Activated T-helper 1 cell treated with anti-CD3 and anti-CD28 coated beads, Interleukin-12 subunit alpha, Interleukin-12 subunit beta, Interleukin-2, Interleukin-4 antibody, amounts not matched to agents 30 ng/mL and 10 ng/mL and 1 ng/mL, durations not matched to agents 14 hours and 24 hours and 36 hours (primary cell): ENCODE results near the gene RNF20. TPM values are rescaled to one million over a fixed set of nuclear protein-coding genes. Genes with fewer than 3 reads are reported as not detected.
"Not testable (repeated sequence)": the region's sequence is repeated elsewhere in the genome, so short reads cannot be mapped to it uniquely, and the experiment has no call there.

Experiments used
- DNase-seq: peaks from one replicate; pipeline ENCODE4 v3.0.0; 2021; ENCODE audit warnings: low spot score
- H3K27ac Mint-ChIP-seq: one replicate; pipeline ENCODE4 v1.8.0; 2021; ENCODE audit warnings: mild to moderate bottlenecking, mixed read lengths
- H3K27me3 Mint-ChIP-seq: one replicate; pipeline ENCODE4 v1.8.0; 2022; ENCODE audit warnings: mild to moderate bottlenecking, moderate library complexity, mixed read lengths; ENCODE audit not compliant: insufficient read depth
- H3K36me3 Mint-ChIP-seq: one replicate; pipeline ENCODE4 v1.8.0; 2021; ENCODE audit warnings: low read depth, mixed read lengths
- H3K4me1 Mint-ChIP-seq: one replicate; pipeline ENCODE4 v1.8.0; 2021; ENCODE audit warnings: low read depth, mixed read lengths
- H3K4me3 Mint-ChIP-seq: one replicate; pipeline ENCODE4 v1.8.0; 2021; ENCODE audit warnings: mild to moderate bottlenecking, moderate library complexity, mixed read lengths
- H3K9me3 Mint-ChIP-seq: one replicate; pipeline ENCODE4 v1.8.0; 2021; ENCODE audit warnings: mixed read lengths
- intact Hi-C: fragments of 100-400 bp; cut with micrococcal nuclease; formaldehyde crosslinking; loops from one replicate; pipeline ENCODE4 v1.15.1; 2024
- total RNA-seq: library from RNA; stranded (reverse); gene quantifications from 2 replicates; pipeline ENCODE4 v1.2.3, GENCODE V29; 2022

Gene RNF20
- total RNA-seq, 1 donor from 2014 or later, result 45.9 TPM

DNA sequence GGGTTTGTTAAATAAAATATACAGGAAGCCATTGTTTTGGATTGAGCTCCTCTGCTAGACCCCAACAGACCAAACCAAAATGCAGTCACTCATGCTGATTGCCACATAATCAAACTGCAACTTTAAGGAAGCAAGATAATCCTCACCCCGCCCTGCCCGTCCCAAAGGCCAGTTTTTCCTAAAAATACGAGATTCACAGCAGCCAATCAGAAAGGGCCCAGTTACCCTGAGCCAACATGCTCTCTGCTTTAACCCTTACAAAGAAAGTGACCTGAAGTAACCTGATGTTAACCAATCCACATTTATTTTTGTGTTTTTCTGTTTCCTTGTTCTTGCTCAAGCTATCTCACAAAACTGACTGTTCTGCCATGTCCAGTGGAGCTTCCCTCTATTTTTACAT, 21.5 kb upstream of the RNF20 start:
- no peak for DNase-seq
- intact Hi-C loops, result no loop called here
- H3K4me1 Mint-ChIP-seq, result no peaks in the 10 kb centered on the region

DNA sequence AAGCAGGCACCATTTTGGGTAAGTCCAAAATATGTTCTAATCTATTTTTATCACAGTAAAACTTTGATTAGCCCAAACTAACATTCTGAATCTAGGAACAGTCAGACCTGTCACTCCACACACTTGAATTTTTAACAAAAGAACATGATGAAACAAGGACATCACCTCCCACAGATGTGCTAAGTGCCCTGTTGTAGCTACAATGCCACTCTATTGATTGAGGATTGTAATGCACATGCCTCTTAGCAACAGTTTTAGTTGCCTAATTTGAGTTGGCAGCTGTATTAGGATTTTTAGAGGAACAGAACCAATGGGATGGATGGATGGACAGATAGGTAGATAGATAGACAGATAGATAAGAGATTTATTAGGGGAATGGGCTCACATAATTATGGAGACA, 20.3 kb upstream of the RNF20 start:
- H3K4me3 Mint-ChIP-seq, result no peak overlapping the region
- no peaks in the 10 kb centered on the region for H3K36me3 Mint-ChIP-seq
- peaks cover 6% of the 10 kb centered on the region for H3K27me3 Mint-ChIP-seq
- H3K9me3 Mint-ChIP-seq, result no peaks in the 10 kb centered on the region
- intact Hi-C loops, result no loop called here
- no peak overlapping the region for H3K27ac Mint-ChIP-seq
- H3K4me1 Mint-ChIP-seq, result no peaks in the 10 kb centered on the region
- no peak for DNase-seq

More for the DNA sequence above, 21.5 kb upstream of the RNF20 start:
- H3K27me3 Mint-ChIP-seq, result peaks cover 6% of the 10 kb centered on the region
- no peak overlapping the region for H3K4me3 Mint-ChIP-seq
- no peaks in the 10 kb centered on the region for H3K9me3 Mint-ChIP-seq
- no peaks in the 10 kb centered on the region for H3K36me3 Mint-ChIP-seq
- H3K27ac Mint-ChIP-seq, result no peak overlapping the region

DNA sequence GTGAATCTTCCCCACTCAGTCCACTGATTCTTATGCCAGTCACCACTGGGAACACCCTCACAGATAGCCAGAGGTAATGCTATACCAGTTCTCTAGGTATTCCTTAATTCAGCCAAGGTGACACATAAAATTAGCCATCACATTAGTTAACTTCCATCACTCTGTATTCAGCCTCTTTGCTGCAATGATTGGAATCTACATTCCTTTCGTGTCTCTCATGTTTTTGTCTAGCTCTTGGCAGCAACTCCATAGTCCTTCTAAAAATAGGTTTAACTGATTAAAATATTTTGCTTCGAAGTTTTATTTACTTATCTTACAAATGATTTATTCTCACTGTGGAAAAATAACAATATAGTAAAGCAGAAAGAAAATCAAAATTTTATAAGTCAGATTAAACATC, 19.6 kb upstream of the RNF20 start:
- no peak for DNase-seq
- no peaks in the 10 kb centered on the region for H3K4me1 Mint-ChIP-seq
- intact Hi-C loops, result no loop called here
- no peaks in the 10 kb centered on the region for H3K9me3 Mint-ChIP-seq
- H3K36me3 Mint-ChIP-seq, result no peaks in the 10 kb centered on the region
- no peak overlapping the region for H3K27ac Mint-ChIP-seq
- no peak overlapping the region for H3K4me3 Mint-ChIP-seq
- H3K27me3 Mint-ChIP-seq, result peaks cover 6% of the 10 kb centered on the region

DNA sequence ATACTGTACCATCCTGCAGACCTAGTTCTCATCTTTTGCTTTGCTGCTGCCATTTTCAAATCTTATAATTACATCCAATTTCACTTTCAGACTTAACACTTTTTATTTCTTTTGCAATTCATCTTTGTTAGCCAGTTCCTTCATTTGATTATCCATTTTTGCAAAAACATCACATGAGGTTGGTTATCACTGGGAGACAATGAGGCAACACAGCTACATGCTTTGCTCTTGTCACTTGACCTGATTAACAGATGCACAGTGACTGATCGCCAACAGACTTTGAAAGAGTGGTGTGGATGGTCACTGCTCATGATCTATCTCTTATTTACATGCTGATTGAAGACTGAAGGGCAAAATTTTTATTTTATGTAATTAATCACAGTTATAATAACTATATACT, 17.0 kb upstream of the RNF20 start:
- Mint-ChIP-seq H3K36me3 (no peaks in the 10 kb centered on the region), H3K4me3 (no peak overlapping the region), H3K4me1 (peaks cover 6% of the 10 kb centered on the region), H3K27ac (no peak overlapping the region), H3K9me3 (no peaks in the 10 kb centered on the region), H3K27me3 (peaks cover 8% of the 10 kb centered on the region)
- intact Hi-C loops, result no loop called here
- DNase-seq, result no peak

DNA sequence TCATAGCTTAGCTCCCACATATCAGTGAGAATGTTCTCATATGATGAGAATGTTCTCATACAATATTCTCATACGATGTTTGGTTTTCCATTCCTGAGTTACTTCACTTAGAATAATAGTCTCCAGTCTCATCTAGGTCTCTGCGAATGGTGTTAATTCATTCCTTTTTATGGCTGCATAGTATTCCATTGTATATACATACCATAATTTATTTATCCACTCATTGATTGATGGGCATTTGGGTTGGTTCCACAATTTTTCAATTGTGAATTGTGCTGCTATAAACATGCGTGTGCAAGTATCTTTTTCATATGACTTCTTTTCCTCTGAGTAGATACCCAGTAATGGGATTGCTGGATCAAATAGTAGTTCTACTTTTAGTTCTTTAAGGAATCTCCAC, 15.2 kb upstream of the RNF20 start:
- H3K36me3 Mint-ChIP-seq, H3K27ac Mint-ChIP-seq, DNase-seq, H3K4me3 Mint-ChIP-seq, H3K4me1 Mint-ChIP-seq, H3K9me3 Mint-ChIP-seq, intact Hi-C loops: not testable (repeated sequence)
- H3K27me3 Mint-ChIP-seq, result peaks cover 20% of the 10 kb centered on the region

DNA sequence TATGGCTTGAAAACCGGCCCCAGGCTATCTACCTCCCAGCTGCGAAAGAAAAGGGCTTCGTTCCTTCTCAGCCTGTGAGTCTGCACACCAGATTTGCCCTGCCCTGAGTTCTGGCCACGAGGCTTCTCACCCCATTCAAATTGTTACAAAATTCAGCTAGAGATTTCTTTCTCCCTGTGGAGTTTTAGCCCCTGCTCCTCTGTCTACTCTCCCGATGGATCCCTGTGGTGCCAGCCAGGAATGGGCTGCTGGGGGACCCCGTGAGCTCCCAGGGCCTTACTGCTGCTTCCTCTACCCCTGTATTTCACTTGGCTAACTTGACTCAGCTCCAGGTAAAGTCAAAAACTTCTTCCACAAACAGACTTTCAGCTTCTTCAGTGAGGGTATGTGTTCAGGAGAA, 9.3 kb upstream of the RNF20 start:
- H3K27me3 Mint-ChIP-seq, result peaks cover 28% of the 10 kb centered on the region
- intact Hi-C loops, result no loop called here
- no peak overlapping the region for H3K4me3 Mint-ChIP-seq
- H3K4me1 Mint-ChIP-seq, result peaks cover 9% of the 10 kb centered on the region
- H3K9me3 Mint-ChIP-seq, result no peaks in the 10 kb centered on the region
- no peak for DNase-seq
- no peak overlapping the region for H3K27ac Mint-ChIP-seq
- H3K36me3 Mint-ChIP-seq, result no peaks in the 10 kb centered on the region

DNA sequence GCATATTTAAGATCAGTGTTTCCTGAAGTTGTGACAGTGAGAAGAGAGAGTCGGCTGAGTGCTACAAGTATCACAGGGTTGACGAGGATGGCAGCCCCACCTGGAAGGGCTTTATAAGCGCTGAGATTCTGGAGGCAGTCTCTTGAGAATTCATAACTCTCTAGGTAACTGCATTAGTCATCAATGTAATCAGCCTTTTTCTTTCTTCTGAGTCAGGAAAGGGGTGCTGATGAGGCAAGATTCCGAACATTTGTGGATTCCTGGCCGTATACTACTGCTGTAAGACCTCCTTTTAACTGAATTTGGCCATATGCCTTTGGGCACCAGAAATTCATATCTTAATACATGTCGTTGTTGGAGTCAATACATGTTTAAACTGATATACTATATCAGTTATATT, 6.6 kb upstream of the RNF20 start:
- DNase-seq, result no peak
- no peaks in the 10 kb centered on the region for H3K36me3 Mint-ChIP-seq
- H3K9me3 Mint-ChIP-seq, result no peaks in the 10 kb centered on the region
- no peak overlapping the region for H3K4me3 Mint-ChIP-seq
- H3K27me3 Mint-ChIP-seq, result peaks cover 23% of the 10 kb centered on the region
- intact Hi-C loops, result no loop called here
- peaks cover 9% of the 10 kb centered on the region for H3K4me1 Mint-ChIP-seq
- H3K27ac Mint-ChIP-seq, result no peak overlapping the region

DNA sequence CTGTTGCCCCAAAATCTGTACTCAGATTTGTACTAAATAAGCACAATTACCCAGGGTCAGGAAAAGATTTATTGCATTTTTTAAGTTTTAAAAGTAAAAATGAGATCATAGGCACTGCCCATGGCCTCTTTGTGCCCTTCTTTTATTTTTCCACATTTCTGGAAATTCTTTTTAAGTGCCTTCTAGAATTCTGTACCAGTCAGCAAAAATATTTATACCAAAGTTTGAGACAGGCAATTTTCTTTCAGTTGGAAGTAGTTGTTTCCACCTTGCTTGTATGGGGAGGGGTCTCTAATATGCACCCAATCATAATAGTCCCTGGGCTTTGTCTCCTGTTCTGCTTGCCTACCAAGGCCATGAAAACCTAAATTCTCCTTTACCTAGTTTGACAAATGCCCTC, 5.6 kb upstream of the RNF20 start:
- DNase-seq, result no peak
- H3K27me3 Mint-ChIP-seq, result peaks cover 16% of the 10 kb centered on the region
- H3K4me3 Mint-ChIP-seq, result no peak overlapping the region
- intact Hi-C loops, result no loop called here
- H3K27ac Mint-ChIP-seq, result no peak overlapping the region
- H3K4me1 Mint-ChIP-seq, result peaks cover 13% of the 10 kb centered on the region
- H3K9me3 Mint-ChIP-seq, result no peaks in the 10 kb centered on the region
- H3K36me3 Mint-ChIP-seq, result no peaks in the 10 kb centered on the region

DNA sequence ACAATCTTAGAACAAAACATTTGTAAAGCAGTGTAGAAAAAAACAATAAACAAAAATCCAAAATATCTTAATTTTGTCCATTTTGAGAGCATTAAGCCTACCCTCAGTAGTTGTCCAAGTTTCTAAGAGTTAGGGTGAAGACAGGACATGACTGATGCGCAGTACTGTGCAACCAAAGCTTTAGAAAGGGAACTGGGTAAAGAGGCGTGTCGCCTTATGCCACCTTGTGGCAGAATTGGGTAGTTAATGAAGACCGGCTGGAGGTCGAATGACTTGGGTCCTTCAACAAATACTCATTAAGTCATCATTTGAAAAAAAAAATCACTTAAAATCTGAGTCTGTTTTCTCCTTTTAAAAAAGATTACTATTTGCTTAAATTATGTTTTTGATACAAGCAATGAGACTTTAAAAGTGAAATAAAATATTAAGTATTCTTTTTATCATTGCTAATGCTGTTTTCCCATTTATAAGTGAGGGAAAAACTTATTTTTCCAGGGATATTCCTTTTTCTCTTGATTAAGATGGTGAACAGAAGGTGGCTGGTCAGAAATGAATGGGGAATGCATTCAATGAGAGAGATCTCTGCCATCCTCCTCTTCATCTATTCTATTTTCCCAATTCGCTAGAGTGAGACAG, 3.5 kb upstream of the RNF20 start:
- peaks cover 23% of the 10 kb centered on the region for H3K4me1 Mint-ChIP-seq
- peaks cover 3% of the 10 kb centered on the region for H3K36me3 Mint-ChIP-seq
- peak; percentile 58 for DNase-seq
- H3K9me3 Mint-ChIP-seq, result no peaks in the 10 kb centered on the region
- no peak overlapping the region for H3K27ac Mint-ChIP-seq
- H3K27me3 Mint-ChIP-seq, result peaks cover 12% of the 10 kb centered on the region
- intact Hi-C loops, result loop anchor here (1.0 to 10.0 kb wide), 6 partner anchors 33 to 1435 kb away; partner anchors contain the start of genes ERP44 and INVS
- no peak overlapping the region for H3K4me3 Mint-ChIP-seq

DNA sequence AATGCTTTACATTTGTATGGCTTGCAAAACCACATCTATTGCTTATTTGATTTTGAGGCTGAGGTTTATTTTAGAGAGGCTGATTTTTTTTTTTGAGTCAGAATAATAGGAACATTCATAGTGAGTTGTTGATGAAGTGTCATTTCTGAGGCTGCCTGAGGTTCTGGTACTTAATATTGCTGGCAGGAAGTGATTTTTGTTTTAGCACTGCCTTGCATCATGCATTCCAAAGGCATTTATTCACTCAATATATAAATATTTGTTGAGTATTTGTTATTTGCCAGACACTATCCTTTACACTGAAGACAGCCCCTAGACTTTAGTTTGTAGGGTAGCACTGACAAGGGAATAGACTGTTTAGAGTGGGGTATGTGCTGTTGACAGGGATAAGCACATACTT, 2.7 kb downstream of the RNF20 start:
- Mint-ChIP-seq H3K9me3 (no peaks in the 10 kb centered on the region), H3K27me3 (no peaks in the 10 kb centered on the region), H3K27ac (no peak overlapping the region), H3K4me1 (peaks cover 25% of the 10 kb centered on the region), H3K4me3 (no peak overlapping the region), H3K36me3 (peaks cover 18% of the 10 kb centered on the region)
- intact Hi-C loops, result loop anchor here (10.0 kb wide), 1 partner anchor 1442 kb away; the partner anchor contains the start of genes ERP44 and INVS
- no peak for DNase-seq

DNA sequence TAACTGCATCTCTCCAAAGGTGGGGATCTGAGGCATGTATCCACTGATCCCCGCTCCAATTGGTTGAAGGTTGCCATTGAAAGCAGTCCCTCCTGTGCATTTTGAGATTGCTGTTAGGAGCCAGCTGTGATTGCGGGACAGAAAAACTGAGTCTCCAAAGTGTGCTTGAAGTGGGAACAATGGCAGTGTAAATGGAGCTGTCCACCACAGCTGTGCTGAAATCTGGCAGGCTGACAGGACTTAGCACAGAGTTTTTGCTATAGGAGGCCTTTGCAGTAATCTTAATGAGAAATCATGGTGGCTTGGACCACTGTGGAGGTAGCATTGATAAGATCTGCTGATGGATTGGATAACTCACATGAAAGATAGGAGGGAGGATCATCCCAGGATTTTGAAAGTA, 3.3 kb downstream of the RNF20 start:
- peaks cover 18% of the 10 kb centered on the region for H3K36me3 Mint-ChIP-seq
- no peaks in the 10 kb centered on the region for H3K27me3 Mint-ChIP-seq
- H3K9me3 Mint-ChIP-seq, result no peaks in the 10 kb centered on the region
- no peak for DNase-seq
- peaks cover 25% of the 10 kb centered on the region for H3K4me1 Mint-ChIP-seq
- no peak overlapping the region for H3K4me3 Mint-ChIP-seq
- H3K27ac Mint-ChIP-seq, result no peak overlapping the region
- intact Hi-C loops, result loop anchor here (10.0 kb wide), 1 partner anchor 1442 kb away; the partner anchor contains the start of genes ERP44 and INVS

DNA sequence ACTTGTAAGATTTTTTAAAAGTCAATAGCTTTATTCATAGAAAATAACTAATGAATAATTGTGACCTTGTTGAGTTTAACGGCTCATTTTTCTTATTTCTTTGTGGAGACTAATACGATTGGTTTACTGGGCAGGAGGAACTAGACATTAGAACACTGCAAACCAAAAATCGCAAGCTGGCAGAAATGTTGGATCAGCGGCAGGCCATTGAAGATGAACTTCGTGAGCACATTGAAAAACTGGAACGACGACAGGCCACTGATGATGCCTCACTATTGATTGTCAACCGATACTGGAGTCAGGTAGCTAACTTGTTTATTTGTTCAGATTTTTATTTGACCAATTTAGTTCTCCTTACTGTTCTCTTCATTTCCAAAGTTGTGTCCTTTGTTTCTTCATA, 6.4 kb downstream of the RNF20 start:
- peaks cover 20% of the 10 kb centered on the region for H3K36me3 Mint-ChIP-seq
- intact Hi-C loops, result no loop called here
- H3K27me3 Mint-ChIP-seq, result no peaks in the 10 kb centered on the region
- peaks cover 11% of the 10 kb centered on the region for H3K4me1 Mint-ChIP-seq
- no peak overlapping the region for H3K27ac Mint-ChIP-seq
- DNase-seq, result no peak
- no peaks in the 10 kb centered on the region for H3K9me3 Mint-ChIP-seq
- no peak overlapping the region for H3K4me3 Mint-ChIP-seq

DNA sequence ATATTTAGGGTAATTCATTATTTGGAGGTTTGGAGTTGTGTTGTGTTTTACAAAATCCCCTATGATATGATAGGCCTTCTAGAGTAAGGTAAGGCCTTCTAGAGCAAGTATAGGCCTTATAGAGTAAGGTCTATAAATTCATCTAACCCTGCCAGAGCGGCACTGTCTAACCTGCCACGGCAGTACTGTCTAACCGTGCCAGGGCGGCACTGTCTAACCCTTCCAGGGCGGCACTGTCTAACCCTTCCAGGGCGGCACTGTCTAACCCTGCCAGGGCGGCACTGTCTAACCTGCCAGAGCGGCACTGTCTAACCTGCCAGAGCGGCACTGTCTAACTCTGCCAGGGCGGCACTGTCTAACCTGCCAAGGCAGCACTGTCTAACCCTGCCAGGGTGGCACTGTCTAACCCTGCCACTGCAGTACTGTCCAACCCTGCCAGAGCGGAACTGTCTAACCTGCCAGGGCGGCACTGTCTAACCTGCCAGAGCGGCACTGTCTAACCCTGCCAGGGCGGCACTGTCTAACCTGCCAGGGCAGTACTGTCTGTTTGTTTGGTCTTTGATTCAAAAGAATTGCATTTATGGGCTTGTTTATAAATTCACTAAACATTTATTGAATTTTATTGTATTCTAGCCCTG, 9.6 kb downstream of the RNF20 start:
- Mint-ChIP-seq H3K27me3 (no peaks in the 10 kb centered on the region), H3K27ac (no peak overlapping the region), H3K4me3 (no peak overlapping the region), H3K36me3 (peaks cover 33% of the 10 kb centered on the region), H3K9me3 (no peaks in the 10 kb centered on the region), H3K4me1 (no peaks in the 10 kb centered on the region)
- DNase-seq, result no peak
- intact Hi-C loops, result no loop called here
